Right atrium auricular region (tissue), 2 donors: ENCODE data around the gene SSR2. TPM values are rescaled to one million over a fixed set of nuclear protein-coding genes. Genes with fewer than 3 reads are reported as not detected.

ENCODE experiments used
- DNase-seq: peaks from one replicate; pipeline ENCODE4 v3.0.0-alpha.2; 2019; ENCODE audit warnings: low spot score
- H3K27ac ChIP-seq, 2 donors: fragments of 200-600 bp; sonication (generic); 1 replicate in 1 of 2; 2 replicates in 1 of 2; pipeline ENCODE4 v1.5.1; 2016 to 2019
- H3K27me3 ChIP-seq, 2 donors: fragments of 200-600 bp; sonication (generic); one replicate each; pipeline versions ENCODE4 v1.5.1 to v1.6.0; 2017 to 2019
- H3K36me3 ChIP-seq: fragments of 200-600 bp; sonication (generic); one replicate; pipeline ENCODE4 v1.5.1; 2016
- H3K4me1 ChIP-seq, 2 donors: fragments of 200-600 bp; sonication (generic); one replicate each; pipeline versions ENCODE4 v1.5.1 to v1.6.0; 2017 to 2019
- H3K4me3 ChIP-seq, 2 donors: fragments of 200-600 bp; sonication (generic); 1 replicate in 1 of 2; 2 replicates in 1 of 2; pipeline ENCODE4 v1.5.1; 2017 to 2019; ENCODE audit warnings: mild to moderate bottlenecking in 1 of 2, moderate library complexity in 1 of 2
- H3K9me3 ChIP-seq, 2 donors: fragments of 200-600 bp; sonication (generic); one replicate each; pipeline ENCODE4 v1.5.1; 2019
- total RNA-seq, 2 donors: library from RNA; depleted of rRNA; stranded (reverse); fragments of >200 nt; gene quantifications; one replicate each; pipeline ENCODE4 v1.1.0, GENCODE V29; 2016
- TF ChIP-seq, protein P1 (sequence below), 2 donors: fragments of 200-600 bp; sonication (generic); IDR thresholded peaks; one replicate each; pipeline ENCODE4 v1.5.1; 2019; ENCODE audit warnings: antibody characterized with exemption in 2 of 2

SSR2 gene
- total RNA-seq, 2 donors from 2014 or later: 87.6 to 206 TPM

DNA sequence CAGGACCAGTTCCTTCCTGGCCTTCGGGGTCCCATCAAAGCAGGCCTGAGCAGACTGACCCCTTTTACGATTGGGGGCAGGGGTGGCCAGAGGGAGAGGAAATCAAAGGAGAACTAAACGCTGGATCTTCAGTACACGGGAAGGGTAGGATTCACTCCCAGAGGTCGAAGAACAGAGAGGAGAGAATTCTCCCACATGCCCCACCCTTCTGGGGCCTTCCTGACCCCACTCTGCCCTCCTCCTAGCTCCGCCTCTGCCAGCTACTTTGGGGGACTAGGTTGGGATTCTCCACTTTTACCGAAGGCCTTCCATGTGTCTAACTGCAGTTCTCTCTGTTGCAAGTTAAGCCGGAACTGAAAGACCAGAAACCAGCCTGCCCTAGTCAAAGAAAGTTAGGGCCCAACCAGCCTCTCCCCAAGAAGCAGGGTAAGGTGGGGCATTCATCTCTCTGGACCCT is 41.8 kb downstream of the SSR2 start:
- H3K36me3 ChIP-seq: no peaks in the 10 kb centered on the region
- TF ChIP-seq, protein P1, sequence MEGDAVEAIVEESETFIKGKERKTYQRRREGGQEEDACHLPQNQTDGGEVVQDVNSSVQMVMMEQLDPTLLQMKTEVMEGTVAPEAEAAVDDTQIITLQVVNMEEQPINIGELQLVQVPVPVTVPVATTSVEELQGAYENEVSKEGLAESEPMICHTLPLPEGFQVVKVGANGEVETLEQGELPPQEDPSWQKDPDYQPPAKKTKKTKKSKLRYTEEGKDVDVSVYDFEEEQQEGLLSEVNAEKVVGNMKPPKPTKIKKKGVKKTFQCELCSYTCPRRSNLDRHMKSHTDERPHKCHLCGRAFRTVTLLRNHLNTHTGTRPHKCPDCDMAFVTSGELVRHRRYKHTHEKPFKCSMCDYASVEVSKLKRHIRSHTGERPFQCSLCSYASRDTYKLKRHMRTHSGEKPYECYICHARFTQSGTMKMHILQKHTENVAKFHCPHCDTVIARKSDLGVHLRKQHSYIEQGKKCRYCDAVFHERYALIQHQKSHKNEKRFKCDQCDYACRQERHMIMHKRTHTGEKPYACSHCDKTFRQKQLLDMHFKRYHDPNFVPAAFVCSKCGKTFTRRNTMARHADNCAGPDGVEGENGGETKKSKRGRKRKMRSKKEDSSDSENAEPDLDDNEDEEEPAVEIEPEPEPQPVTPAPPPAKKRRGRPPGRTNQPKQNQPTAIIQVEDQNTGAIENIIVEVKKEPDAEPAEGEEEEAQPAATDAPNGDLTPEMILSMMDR (IDR thresholded peaks at IDR 0.05): no peak
- H3K27ac ChIP-seq: peak overlapping the region; percentile 96 to 98
- peak overlapping the region; percentile 87 to 97 for H3K4me3 ChIP-seq
- DNase-seq: no peak
- H3K9me3 ChIP-seq: no peaks in the 10 kb centered on the region
- H3K27me3 ChIP-seq: no peaks in the 10 kb centered on the region
- peaks cover 0 to 89% of the 10 kb centered on the region in 2 donors for H3K4me1 ChIP-seq

DNA sequence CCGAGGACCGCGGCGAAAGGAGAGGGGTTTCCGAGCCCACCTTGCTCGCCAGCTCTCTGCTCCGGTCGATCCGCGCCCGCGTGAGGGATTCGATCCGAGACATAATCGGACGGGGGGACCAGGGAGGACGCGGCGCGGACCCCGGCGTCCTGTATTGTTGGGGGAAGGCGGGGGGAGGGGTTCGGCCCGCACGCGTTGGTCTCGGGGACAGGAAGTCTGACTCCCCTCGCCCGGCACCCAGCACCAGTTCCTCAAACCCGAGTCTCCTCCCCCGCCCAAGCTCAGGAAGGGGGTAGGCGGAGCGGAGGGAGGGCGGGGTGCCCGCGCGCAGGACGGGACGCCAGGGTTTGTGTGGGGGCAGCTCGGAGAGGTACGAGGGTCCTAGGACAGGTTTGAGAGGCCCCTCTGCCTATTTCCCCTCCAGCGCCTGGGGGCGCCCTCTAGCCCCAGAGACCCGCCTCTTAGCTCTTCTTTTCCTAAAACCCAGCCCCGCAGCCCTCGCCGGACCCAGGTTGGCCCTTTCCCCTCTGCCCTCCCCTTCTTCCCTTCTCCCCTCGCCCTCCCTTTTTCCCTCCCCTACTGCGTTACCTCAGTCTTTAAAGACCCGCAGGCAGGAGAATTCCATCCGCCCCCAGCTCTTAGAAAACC is 42.3 kb downstream of the SSR2 start, which contains the start of gene ARHGEF2:
Gene ARHGEF2 (minus strand): TSS at position 223 of the 648 bp plus-strand sequence. CDS start 120 bp downstream, at position 103.
- no peaks in the 10 kb centered on the region for H3K27me3 ChIP-seq

DNA sequence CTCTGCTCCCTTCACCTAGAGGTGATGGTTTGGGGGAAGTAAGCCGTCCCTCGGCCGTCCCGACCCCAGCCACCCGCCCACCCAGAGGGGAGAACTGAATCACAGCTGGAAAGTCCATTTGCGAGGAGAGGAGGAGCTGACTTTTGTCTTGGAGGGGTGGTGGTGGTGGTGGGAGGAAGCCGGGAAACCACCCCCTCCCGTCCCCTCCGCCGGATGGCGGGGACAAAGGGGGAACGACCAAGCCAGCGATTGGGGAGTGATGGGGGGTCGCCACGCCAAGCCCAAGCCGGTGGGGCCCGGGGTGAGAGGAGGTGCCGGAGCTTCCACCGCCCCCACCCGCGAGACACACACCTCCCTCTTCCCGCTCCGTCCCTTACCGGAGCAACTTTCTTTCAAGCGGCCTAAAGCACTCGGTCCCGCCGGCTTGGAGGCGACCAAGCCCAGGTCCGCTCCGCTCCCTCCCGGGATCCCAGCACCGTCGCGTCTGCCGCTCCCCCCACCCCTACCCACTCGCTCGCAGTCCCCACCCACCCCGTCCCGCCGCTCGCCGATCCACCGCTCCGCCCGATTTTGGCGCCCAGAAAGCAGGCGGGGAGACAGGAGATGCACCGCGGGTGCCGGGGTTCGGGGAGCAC is 42.9 kb downstream of the SSR2 start:
- DNase-seq: no peak
- Histone ChIP-seq H3K9me3 (no peaks in the 10 kb centered on the region), H3K27ac (peak overlapping the region; percentile 96 to 98), H3K36me3 (no peaks in the 10 kb centered on the region), H3K27me3 (no peaks in the 10 kb centered on the region), H3K4me3 (peak overlapping the region; percentile 87 to 97), H3K4me1 (peaks cover 0 to 89% of the 10 kb centered on the region in 2 donors)
- TF ChIP-seq, protein P1 (IDR thresholded peaks at IDR 0.05): no peak

More for the DNA sequence above, 42.3 kb downstream of the SSR2 start, which contains the start of gene ARHGEF2:
- DNase-seq: peak; percentile 82
- Histone ChIP-seq H3K36me3 (no peaks in the 10 kb centered on the region), H3K27ac (peak within 1 kb of the TSS; percentile 96 to 98), H3K9me3 (no peaks in the 10 kb centered on the region), H3K4me3 (peak within 1 kb of the TSS; percentile 87 to 97), H3K4me1 (peaks cover 0 to 89% of the 10 kb centered on the region in 2 donors)
- TF ChIP-seq, protein P1 (IDR thresholded peaks at IDR 0.05): peak in 1 of 2 donors; percentile 45

DNA sequence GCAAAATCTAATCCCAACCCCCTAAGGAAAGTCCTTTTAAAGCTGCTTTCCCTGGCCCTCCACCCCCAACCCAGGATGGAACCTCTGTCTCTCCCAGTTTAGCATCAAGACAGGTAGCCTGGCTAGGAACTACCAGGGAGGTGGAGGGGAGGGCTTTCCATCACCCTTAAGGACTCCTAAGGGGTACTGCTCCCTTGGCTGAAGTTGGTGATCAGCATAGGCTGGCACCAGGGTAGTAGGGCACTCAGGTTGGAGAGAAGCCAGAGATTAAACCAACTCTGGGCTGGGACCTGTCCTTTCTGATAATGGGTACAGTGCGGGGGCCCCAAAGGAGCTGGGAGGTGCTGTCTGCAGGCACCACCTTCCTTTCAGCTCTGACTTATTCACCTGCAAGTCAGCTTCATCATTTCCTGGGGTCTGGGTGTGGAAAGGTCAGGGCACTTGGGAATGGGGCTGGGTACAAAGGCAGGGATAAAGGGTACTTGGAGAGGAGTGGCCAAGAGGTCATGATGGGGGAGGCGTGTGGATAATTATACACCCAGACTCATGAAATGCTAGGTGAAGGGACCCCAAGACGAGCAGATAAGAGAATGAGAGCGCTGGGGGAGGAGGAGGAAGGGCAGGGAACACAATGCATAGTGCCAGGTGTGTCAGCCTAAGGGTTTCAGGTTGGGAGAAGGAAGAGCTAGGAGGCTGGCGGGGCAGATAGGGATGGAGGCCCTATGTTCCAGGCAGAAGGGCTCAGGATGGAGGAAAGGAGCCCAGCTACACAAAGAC is 43.6 kb downstream of the SSR2 start:
- H3K4me3 ChIP-seq: peak overlapping the region; percentile 87 to 97
- peaks cover 0 to 89% of the 10 kb centered on the region in 2 donors for H3K4me1 ChIP-seq
- no peaks in the 10 kb centered on the region for H3K9me3 ChIP-seq
- no peaks in the 10 kb centered on the region for H3K27me3 ChIP-seq
- no peak for DNase-seq
- H3K36me3 ChIP-seq: no peaks in the 10 kb centered on the region
- H3K27ac ChIP-seq: peak overlapping the region; percentile 96 to 98
- TF ChIP-seq, protein P1 (IDR thresholded peaks at IDR 0.05): no peak

DNA sequence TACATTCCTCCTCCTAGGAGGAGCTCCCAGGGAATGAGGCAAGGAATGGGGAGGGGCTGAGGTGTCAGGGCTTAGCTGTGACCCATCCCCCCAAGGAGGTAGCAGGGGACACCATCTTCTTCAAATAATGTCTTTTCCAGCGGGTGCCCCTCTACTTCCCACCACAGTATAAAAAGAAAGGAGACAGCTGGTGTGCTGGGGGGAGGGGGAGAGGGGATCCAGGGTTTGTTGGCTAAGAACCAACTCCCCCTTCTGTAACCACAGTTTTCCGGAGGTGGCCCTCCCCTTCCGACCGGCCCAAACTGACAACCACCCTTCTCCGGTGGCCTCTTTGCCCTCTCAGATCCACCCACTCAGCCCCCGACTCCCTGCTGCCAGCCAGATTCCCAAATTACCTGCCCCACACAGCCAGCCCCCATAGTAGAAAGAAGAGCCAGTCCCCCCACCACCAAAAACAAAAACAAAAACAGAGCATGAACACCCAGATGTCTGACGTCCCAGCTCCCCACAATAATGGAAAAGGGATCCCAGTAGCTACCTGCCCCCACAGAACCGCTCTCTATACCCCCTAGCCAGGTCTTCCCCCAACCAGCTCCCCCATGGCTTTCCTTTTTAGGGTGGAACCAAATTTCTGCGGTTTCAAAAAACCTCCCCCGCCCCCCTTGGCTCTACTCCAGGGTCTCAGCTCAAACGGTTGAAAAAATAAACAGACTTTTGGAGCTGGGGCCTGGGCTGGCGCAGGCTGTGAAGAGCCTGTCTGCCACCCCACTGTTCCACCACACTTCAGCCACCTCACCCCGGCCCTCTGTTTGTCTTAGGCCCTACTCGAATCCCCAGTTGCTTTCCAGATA is 44.5 kb downstream of the SSR2 start:
- no peaks in the 10 kb centered on the region for H3K9me3 ChIP-seq
- H3K36me3 ChIP-seq: no peaks in the 10 kb centered on the region
- peak; percentile 74 for DNase-seq
- peaks cover 0 to 89% of the 10 kb centered on the region in 2 donors for H3K4me1 ChIP-seq
- TF ChIP-seq, protein P1 (IDR thresholded peaks at IDR 0.05): no peak
- H3K27ac ChIP-seq: peak overlapping the region; percentile 96 to 98
- H3K27me3 ChIP-seq: no peaks in the 10 kb centered on the region
- peak overlapping the region; percentile 87 to 97 for H3K4me3 ChIP-seq
